Endothelial cell of umbilical vein (primary cell): ENCODE data around the gene LITAF. TPM values are rescaled to one million over a fixed set of nuclear protein-coding genes. Genes with fewer than 3 reads are reported as not detected.

Experiments
- BruUV-seq: library from RNA; stranded (reverse); fragments of 400-500 nt; replicated peaks from 2 replicates; lab custom pipeline; 2021; lab: Mats Ljungman, UMichigan
- CTCF ChIA-PET: fragments of 300-600, 350-600 bp; sonication (Branson Sonifier 250); formaldehyde crosslinking; loops from one replicate; lab custom pipeline; 2021; ENCODE audit warnings: antibody characterized with exemption, inconsistent platforms; lab: Charles Lee
- POLR2A ChIA-PET: fragments of 300-600, 350-600 bp; sonication (Branson Sonifier 250); formaldehyde crosslinking; loops from one replicate; lab custom pipeline; 2021; ENCODE audit warnings: antibody characterized with exemption, inconsistent platforms; lab: Charles Lee
- DNase-seq: peaks from one replicate; pipeline ENCODE4 v3.0.0-alpha.2; 2011; ENCODE audit warnings: low read depth, low spot score
- FAIRE-seq: peaks from 2 replicates; lab custom pipeline; 2011; peaks lifted over from hg19 to GRCh38; lab: Jason Lieb, UNC
- H2AFZ ChIP-seq: 2 replicates; pipeline ENCODE4 v1.6.0; 2012; ENCODE audit warnings: low read depth, low read length, control low read depth, inconsistent platforms
- H3K27ac ChIP-seq: 2 replicates; pipeline ENCODE4 v1.5.1; 2011; ENCODE audit warnings: low read depth, mild to moderate bottlenecking, control low read depth, low read length, moderate library complexity; ENCODE audit not compliant: insufficient read depth
- H3K27me3 ChIP-seq, 2 experiments: 2 replicates each; pipeline versions ENCODE4 v1.6.0 to v1.6.1; 2011; ENCODE audit warnings: low read length in 2 of 2, mixed read lengths in 1 of 2; ENCODE audit not compliant: control insufficient read depth in 2 of 2, insufficient read depth in 2 of 2
- H3K36me3 ChIP-seq, 2 experiments: 2 replicates in 1 of 2; 3 replicates in 1 of 2; pipeline ENCODE4 v1.5.1; 2011; ENCODE audit warnings: low read length in 2 of 2, mild to moderate bottlenecking in 1 of 2, moderate library complexity in 1 of 2; ENCODE audit not compliant: control insufficient read depth in 2 of 2, insufficient read depth in 2 of 2; ENCODE audit errors: extremely low read depth in 1 of 2
- H3K4me1 ChIP-seq: 3 replicates; pipeline ENCODE4 v1.5.1; 2011; ENCODE audit warnings: mild to moderate bottlenecking, low read length; ENCODE audit not compliant: control insufficient read depth, insufficient read depth; ENCODE audit errors: extremely low read depth
- H3K4me2 ChIP-seq: 2 replicates; pipeline ENCODE4 v1.6.1; 2011; ENCODE audit warnings: low read length, control low read depth, mixed read lengths; ENCODE audit not compliant: insufficient read depth
- H3K4me3 ChIP-seq, 3 experiments: fragments of 200-600 bp in 1 of 3; sonication (generic), shearing (Covaris generic) in 1 of 3; replicated peaks in 1 of 3; 2 replicates each; pipeline ENCODE4 v1.5.1; 2011 to 2016; ENCODE audit warnings: control low read depth in 3 of 3, low read length in 3 of 3, mild to moderate bottlenecking in 2 of 3, inconsistent platforms in 1 of 3, low read depth in 1 of 3, moderate library complexity in 1 of 3; ENCODE audit not compliant: insufficient read depth in 1 of 3
- H3K79me2 ChIP-seq: 2 replicates; pipeline ENCODE4 v1.6.0; 2012; ENCODE audit warnings: low read length, inconsistent platforms; ENCODE audit not compliant: control insufficient read depth, insufficient read depth
- H3K9ac ChIP-seq: replicated peaks from 2 replicates; pipeline ENCODE3; 2011; ENCODE audit warnings: low read length, control low read depth; ENCODE audit not compliant: insufficient read depth; ENCODE audit errors: extremely low read depth
- H3K9me1 ChIP-seq: replicated peaks from 3 replicates; pipeline ENCODE4 v1.6.0; 2011; ENCODE audit warnings: mild to moderate bottlenecking, low read length; ENCODE audit not compliant: control insufficient read depth, insufficient read depth; ENCODE audit errors: extremely low read depth
- H3K9me3 ChIP-seq: replicated peaks from 2 replicates; pipeline ENCODE4 v1.5.1; 2012; ENCODE audit warnings: low read length, inconsistent platforms; ENCODE audit not compliant: control insufficient read depth, insufficient read depth
- H4K20me1 ChIP-seq: replicated peaks from 2 replicates; pipeline ENCODE3; 2011; ENCODE audit warnings: mild to moderate bottlenecking, low read length; ENCODE audit not compliant: control insufficient read depth, insufficient read depth; ENCODE audit errors: extremely low read depth
- CTCF ChIP-seq, 2 donors: IDR thresholded peaks; 1 replicate in 1 of 2; 2 replicates in 1 of 2; pipeline ENCODE4 v1.5.1; 2011; ENCODE audit warnings: low read length in 2 of 2, mild to moderate bottlenecking in 2 of 2, moderate library complexity in 2 of 2, control low read depth in 1 of 2, inconsistent platforms in 1 of 2, low read depth in 1 of 2; ENCODE audit not compliant: insufficient read depth in 1 of 2; ENCODE audit errors: extremely low read depth in 1 of 2
- EZH2 ChIP-seq: IDR thresholded peaks from 2 replicates; pipeline ENCODE4 v1.6.1; 2012; ENCODE audit warnings: borderline replicate concordance, low read depth, mild to moderate bottlenecking, moderate library complexity, low read length, inconsistent platforms; ENCODE audit not compliant: severe bottlenecking
- FOS ChIP-seq: IDR thresholded peaks from 2 replicates; pipeline ENCODE4 v1.6.1; 2011; ENCODE audit warnings: mild to moderate bottlenecking, low read length, moderate library complexity, borderline replicate concordance; ENCODE audit not compliant: insufficient read depth
- GATA2 ChIP-seq: IDR thresholded peaks from 2 replicates; pipeline ENCODE4 v1.7.0; 2011; ENCODE audit warnings: low read depth, mild to moderate bottlenecking, moderate library complexity, mixed read lengths, low read length; ENCODE audit not compliant: insufficient read length, insufficient read depth
- JUN ChIP-seq: IDR thresholded peaks from 2 replicates; pipeline ENCODE4 v1.6.1; 2011; ENCODE audit warnings: borderline replicate concordance, low read depth; ENCODE audit not compliant: insufficient read length, insufficient read depth
- MAX ChIP-seq: IDR thresholded peaks from 2 replicates; pipeline ENCODE4 v1.6.1; 2011; ENCODE audit not compliant: insufficient read depth, insufficient read length
- MYC ChIP-seq: IDR thresholded peaks from one replicate; pipeline ENCODE4 v1.6.1; 2011; ENCODE audit warnings: mild to moderate bottlenecking, low read depth, low read length
- POLR2A ChIP-seq: IDR thresholded peaks from 2 replicates; pipeline ENCODE4 v1.6.1; 2012; ENCODE audit warnings: low read depth, mild to moderate bottlenecking, control low read depth, low read length
- POLR2AphosphoS5 ChIP-seq: IDR thresholded peaks from 2 replicates; pipeline ENCODE4 v1.6.1; 2012; ENCODE audit warnings: low read depth, mild to moderate bottlenecking, control low read depth, low read length, moderate library complexity; ENCODE audit not compliant: insufficient read depth
- dilution Hi-C: fragments of 300-500 bp; cut with MboI; formaldehyde crosslinking; loops from one replicate; pipeline ENCODE4 v1.15.0; 2019; ENCODE audit warnings: low sequenced_read_pairs; ENCODE audit not compliant: extremely low pct_ligation_motif_present
- intact Hi-C: fragments of 100-400 bp; cut with micrococcal nuclease; formaldehyde crosslinking; loops from one replicate; pipeline ENCODE4 v1.10.0; 2022
- polyA plus RNA-seq, 4 experiments: library from polyadenylated mRNA; depleted of rRNA in 3 of 4; stranded (reverse) in 3 of 4; unstranded in 1 of 4; fragments of >200 nt; gene quantifications; 2 replicates each; pipeline versions ENCODE4 v1.2.1 to v1.2.3, GENCODE V29; 2011 to 2012; ENCODE audit warnings: missing spikeins in 1 of 4
- total RNA-seq: library from RNA; stranded (reverse); gene quantifications from 2 replicates; pipeline ENCODE4 v1.2.3, GENCODE V29; 2021

Gene LITAF
- total and polyA plus RNA-seq, 2 donors (not counting 3 experiments of a cell fraction or from before 2014, with no cell fraction given), result 15.2 to 27.2 TPM

GRCh38 chr16:11610580-11610979 lies 23.9 kb upstream of the LITAF start:
- H3K9ac ChIP-seq, result no peak overlapping the region
- no peak overlapping the region for H2AFZ ChIP-seq
- TF ChIP-seq MYC (no peak), MAX (no peak), JUN (no peak), FOS (no peak), POLR2AphosphoS5 (no peak), CTCF (IDR thresholded peaks at IDR 0.05; ENCODE audit: extremely low read depth in 1 of 2, insufficient read depth in 1 of 2, low read depth in 1 of 2, low read length in 2 of 2) (no peak), POLR2A (no peak), EZH2 (no peak), GATA2 (no peak)
- H3K4me2 ChIP-seq, result no peak overlapping the region
- no peaks in the 10 kb centered on the region for H3K79me2 ChIP-seq
- no peaks in the 10 kb centered on the region for H3K36me3 ChIP-seq
- H4K20me1 ChIP-seq, result no peaks in the 10 kb centered on the region
- H3K4me1 ChIP-seq, result no peaks in the 10 kb centered on the region
- no TSS peak for BruUV-seq
- POLR2A ChIA-PET, result no interaction called here
- DNase-seq (no peak), FAIRE-seq (no peak)
- CTCF ChIA-PET, result interaction anchor here (1.1 kb wide), 1 partner anchor 203 kb away, joined by 3 read pairs; no protein-coding TSS in a partner anchor
- H3K27me3 ChIP-seq, result no peaks in the 10 kb centered on the region
- no peaks in the 10 kb centered on the region for H3K9me3 ChIP-seq
- H3K27ac ChIP-seq, result no peak overlapping the region
- no peaks in the 10 kb centered on the region for H3K9me1 ChIP-seq
- intact Hi-C loops, result no loop called here
- dilution Hi-C loops, result no loop called here
- H3K4me3 ChIP-seq, result no peak overlapping the region
